Measurements from ENCODE around the gene MANSC1.

DNA sequence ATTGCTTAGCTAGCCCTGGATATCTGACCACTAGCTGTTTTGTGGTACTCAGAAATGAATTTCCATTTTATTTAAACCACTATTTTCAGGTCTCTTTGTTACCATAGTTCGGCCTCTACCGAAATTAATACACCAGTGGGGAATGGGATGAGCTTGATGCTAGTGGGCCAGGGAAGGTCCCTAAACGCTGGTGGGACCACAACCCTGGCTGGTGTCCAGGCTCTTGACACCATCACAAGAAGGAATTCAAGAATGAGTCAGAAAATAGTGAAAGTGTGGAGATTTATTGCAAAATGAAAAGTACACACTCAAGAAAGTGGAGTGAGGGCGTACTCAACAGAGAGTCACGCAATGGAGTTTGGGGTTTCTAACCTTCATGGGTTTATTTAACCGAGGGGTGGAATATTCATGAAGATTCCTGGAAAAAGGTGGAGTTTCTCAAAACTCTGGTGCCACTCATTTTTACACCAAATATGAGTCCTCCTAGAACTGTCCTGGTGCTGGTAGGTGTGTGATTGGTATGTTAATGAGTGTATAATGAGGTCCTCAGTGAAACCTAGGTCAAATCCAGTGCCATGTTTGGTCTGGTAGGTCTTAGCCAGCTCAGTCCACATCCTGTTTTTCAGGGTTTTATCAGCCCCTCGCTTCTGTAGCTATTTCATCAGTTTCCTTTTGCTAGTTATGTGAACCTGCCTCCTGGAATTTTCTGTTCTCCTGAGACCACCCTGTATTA lies 44.3 kb downstream of the MANSC1 start:
- TF ChIP-seq, protein P1, sequence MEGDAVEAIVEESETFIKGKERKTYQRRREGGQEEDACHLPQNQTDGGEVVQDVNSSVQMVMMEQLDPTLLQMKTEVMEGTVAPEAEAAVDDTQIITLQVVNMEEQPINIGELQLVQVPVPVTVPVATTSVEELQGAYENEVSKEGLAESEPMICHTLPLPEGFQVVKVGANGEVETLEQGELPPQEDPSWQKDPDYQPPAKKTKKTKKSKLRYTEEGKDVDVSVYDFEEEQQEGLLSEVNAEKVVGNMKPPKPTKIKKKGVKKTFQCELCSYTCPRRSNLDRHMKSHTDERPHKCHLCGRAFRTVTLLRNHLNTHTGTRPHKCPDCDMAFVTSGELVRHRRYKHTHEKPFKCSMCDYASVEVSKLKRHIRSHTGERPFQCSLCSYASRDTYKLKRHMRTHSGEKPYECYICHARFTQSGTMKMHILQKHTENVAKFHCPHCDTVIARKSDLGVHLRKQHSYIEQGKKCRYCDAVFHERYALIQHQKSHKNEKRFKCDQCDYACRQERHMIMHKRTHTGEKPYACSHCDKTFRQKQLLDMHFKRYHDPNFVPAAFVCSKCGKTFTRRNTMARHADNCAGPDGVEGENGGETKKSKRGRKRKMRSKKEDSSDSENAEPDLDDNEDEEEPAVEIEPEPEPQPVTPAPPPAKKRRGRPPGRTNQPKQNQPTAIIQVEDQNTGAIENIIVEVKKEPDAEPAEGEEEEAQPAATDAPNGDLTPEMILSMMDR (IDR thresholded peaks at IDR 0.05): no peak
- no peak for TF ChIP-seq EZH2 (IDR thresholded peaks at IDR 0.05; ENCODE audit: borderline replicate concordance, insufficient read depth, low read depth, low read length, poor library complexity, severe bottlenecking)

Measured in B cell (primary cell).